CD4-positive, alpha-beta T cell treated with Interleukin-15 for 1 hour (primary cell): ENCODE data around the gene BLOC1S6.
A peak's percentile ranks its signal among the peaks of the same experiment; 100 is the strongest.

ENCODE experiments used
- DNase-seq: peaks from one replicate; pipeline ENCODE4 v3.0.0-alpha.2; 2020

BLOC1S6 gene, protein sequence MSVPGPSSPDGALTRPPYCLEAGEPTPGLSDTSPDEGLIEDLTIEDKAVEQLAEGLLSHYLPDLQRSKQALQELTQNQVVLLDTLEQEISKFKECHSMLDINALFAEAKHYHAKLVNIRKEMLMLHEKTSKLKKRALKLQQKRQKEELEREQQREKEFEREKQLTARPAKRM

DNA sequence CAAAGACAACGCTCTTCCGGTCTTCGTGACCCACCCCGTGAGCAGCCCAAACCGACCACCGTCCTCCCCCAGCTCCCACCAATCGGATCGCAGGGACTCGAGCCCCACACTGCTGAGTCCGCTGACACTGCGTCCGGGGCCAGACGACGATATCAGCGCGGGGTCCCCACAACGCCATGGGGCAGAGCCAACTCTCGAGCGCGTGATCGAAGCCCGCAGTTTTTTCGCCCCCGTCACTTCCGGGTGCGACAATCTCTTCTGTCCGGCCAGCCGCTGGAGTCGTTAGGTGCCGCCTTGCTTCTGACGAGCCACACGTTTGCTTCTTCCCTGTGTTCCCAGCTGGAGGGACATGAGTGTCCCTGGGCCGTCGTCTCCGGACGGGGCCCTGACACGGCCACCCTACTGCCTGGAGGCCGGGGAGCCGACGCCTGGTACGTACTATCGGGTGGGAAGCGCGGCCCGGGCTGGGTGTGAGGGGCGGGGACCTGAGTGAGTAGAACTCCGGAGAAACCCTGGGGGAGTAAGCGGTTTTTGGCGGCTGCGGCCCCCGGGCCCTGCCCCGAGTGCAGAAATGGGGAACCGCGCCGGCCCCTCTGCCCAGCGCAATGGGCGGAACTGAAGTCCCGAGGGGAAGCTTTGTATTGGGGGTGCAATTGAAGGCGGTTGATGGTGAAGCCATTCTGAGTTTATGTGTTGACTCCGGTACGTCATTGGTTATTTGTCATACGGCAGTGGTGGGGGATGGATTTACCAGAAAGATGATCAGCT is at the start of gene BLOC1S6:
BLOC1S6 (plus strand) TSS at position 285 of the 768 bp plus-strand sequence; CDS start at position 350, 65 bp downstream.
- peak; percentile 91 for DNase-seq

GRCh38 chr15:45539680-45540079 is 47.5 kb upstream of the BLOC1S6 start:
- no peak for DNase-seq

- no peak for DNase-seq
Observed at GRCh38 chr15:45540531-45540930, 46.6 kb upstream of the BLOC1S6 start.

DNA sequence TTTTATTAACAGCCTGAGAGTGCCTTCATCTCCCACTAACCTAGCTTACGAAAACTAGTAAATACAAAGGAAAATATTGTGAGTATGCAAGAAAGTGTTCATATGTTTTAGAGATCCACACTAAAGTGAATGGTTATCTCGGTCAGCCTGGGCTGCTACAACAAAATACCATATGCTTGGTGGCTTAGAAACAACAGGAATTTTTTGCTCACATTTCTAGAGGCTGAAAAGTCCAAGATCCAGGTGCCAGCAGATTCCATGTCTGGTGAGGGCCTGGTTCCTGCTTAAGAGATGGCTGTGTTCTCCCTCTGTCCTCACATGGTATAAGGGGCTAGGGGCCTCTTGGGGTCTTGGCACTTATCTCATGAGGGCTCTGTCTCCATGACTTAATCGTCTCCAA is 44.1 kb upstream of the BLOC1S6 start:
- no peak for DNase-seq

DNA sequence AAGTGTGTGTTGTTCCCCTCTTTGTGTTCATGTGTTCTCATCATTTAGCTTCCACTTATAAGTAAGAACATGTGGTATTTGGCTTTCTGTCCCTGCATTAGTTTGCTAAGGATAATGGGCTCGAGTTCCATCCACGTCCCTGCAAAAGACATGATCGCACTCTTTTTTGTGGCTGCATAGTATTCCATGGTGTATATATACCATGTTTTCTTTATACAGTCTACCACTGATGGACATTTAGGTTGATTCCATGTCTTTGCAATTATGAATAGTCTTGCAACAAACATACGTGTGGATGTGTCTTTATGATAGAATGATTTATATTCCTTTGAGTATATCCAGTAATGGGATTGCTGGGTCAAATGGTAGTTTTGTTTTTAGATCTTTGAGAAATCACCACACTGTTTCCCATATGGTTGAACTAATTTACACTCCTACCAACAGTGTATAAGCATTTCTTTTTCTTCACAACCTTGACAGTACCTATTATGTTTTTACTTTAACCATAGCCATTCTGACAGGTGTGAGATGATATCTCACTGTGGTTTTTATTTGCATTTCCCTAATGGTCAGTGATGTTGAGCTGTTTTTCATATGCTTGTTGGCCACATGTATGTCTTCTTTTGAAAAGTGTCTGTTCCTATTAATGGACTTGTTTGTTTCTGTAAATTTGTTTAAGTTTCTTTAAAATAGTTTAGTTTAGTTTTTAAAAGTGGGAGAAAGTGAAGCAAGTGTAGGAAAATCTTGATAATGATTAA is 42.7 kb upstream of the BLOC1S6 start:
- DNase-seq = no peak

DNA sequence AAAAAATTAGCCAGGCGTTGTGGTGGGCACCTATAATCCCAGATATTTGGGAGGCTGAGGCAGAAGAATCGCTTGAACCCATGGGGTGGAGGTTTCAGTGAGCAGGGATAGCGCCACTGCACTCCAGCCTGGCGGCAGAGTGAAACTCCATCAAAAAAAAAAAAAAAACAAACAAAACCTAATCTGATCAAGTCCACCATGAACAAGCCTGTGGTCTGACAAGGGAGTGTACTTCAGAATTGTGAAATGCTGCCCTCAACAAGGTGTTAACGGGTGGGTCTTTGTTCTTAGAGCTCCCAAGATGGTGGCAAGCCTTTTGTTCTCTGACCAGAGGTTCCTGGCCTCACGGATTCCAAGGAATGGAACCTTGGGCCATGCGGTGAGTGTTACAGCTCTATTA is 40.4 kb upstream of the BLOC1S6 start:
- no peak for DNase-seq

GRCh38 chr15:45548753-45549520 is 38.2 kb upstream of the BLOC1S6 start:
- DNase-seq = no peak

DNA sequence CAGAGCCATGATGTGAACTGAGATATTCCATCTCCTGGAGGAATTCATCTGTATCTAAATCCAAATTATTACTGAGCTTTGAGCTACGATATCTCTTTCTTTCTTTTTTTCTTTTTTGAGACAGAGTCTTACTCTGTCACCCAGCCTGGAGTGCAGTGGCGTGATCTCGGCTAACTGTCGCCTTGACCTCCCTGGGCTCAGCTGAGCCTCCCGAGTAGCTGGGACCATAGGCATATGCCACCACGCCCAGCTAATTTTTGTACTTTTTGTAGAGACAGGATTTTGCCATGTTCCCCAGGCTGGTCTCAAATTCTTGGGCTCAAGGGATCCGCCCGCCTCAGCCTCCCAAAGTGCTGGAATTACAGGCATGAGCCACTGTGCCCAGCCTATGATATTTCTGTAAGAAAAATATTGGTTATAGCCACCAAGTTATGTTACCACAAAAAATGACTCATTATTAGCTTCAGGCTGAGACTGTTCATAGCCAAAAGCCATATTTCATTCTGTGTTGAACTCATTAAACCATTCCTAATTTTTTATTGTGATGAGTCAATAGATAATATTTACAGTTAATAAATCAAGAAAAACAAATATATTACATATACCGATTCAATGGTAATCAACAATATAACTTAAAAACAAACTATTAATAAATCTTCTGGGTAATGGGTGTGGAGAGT is 37.5 kb upstream of the BLOC1S6 start:
- DNase-seq = no peak

DNA sequence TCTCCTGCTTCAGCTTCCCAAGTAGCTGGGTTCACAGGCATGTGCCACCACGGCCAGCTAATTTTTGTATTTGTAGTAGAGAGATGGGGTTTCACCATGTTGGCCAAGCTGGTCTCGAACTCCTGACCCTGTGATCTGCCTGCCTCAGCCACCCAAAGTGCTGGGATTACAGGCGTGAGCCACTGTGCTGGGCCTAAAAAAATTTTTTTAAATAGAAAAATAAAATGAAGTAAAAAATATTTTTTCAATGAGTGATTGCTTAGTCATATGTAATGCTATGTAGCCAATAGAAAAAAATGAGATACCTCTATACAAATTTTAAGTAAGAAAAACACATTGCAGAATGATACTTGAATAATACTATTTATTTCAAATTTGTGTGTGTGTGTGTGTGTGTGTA is 36.7 kb upstream of the BLOC1S6 start:
- DNase-seq = no peak

GRCh38 chr15:45551676-45552075 is 35.5 kb upstream of the BLOC1S6 start:
- no peak for DNase-seq

GRCh38 chr15:45555934-45556608 is 31.1 kb upstream of the BLOC1S6 start:
- DNase-seq = no peak

DNA sequence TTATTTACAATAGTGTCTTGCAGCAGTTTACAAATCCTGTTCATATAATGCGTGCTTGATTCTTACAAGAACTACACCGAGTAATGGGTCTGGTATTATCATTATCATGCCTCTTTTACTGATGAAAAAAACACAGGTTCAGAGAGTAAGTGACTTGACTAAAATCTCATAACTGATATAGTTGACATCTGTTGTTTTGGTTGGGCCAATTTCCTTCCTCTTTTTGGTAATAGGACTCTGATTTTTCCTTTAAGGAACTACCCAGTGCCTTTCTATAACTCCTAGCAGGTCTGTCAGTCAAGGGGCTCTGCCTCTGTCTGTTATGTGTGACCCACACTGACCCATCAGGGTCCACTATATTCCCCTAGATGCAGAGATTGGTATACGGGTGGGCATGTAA is 14.6 kb upstream of the BLOC1S6 start:
- no peak for DNase-seq

- no peak for DNase-seq
Observed at GRCh38 chr15:45573961-45574629, 13.1 kb upstream of the BLOC1S6 start.

DNA sequence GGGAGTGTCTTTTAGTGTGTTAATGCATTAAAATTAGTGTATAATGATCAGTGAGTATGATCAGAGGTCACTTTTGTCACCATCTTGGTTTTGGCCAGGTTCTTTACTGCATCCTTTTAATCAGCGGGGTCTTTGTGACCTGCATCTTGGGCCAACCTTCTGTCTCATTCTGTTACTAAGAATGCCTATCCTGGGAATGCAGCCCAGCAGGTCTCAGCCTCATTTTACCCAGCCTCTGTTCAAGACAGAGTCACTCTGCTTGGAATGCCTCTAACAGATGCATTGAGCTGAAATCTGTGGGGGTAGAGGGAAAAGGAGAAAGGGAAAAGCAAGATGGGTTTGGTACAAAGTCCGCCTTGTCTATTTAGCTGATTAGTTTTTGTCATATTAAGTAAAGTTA is 5.3 kb upstream of the BLOC1S6 start:
- no peak for DNase-seq

DNA sequence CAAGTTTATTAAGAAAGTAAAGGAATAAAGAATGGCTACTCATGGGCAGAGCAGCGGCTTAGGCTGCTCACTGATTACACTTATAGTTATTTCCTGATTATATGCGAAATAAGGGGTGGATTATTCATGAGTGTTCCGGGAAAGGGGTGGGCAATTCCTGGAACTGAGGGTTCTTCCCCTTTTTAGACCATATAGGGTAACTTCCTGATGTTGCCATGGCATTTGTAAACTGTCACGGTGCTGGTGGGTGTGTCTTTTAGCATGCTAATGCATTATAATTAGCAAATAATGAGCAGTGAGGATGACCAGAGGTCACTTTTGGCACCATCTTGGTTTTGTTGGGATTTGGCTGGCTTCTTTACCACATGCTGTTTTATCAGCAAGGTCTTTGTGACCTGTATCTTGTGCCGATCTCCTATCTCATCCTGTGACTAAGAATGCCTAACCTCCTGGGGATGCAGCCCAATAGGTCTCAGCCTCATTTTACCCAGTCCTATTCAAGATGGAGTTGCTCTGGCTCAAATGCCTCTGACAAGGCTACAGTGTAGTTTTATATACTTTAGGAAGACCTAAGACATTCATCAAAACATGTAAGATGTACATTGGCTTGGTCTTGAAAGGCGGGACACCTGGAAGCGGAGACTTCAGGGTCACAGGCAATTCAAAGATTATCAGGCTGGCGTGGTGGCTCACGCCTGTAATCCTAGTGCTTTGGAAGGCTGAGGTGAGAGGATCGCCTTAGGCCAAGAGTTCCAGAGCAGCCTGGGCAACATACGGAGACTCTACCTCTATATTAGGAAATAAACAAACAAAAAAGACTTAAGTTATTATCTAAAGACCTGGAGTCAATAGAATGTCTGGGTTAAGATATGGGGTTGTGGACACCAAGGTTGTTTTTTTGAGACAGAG is 3.2 kb upstream of the BLOC1S6 start:
- DNase-seq = peak; percentile 59

GRCh38 chr15:45585069-45585791 is 1.9 kb upstream of the BLOC1S6 start:
- no peak for DNase-seq

DNA sequence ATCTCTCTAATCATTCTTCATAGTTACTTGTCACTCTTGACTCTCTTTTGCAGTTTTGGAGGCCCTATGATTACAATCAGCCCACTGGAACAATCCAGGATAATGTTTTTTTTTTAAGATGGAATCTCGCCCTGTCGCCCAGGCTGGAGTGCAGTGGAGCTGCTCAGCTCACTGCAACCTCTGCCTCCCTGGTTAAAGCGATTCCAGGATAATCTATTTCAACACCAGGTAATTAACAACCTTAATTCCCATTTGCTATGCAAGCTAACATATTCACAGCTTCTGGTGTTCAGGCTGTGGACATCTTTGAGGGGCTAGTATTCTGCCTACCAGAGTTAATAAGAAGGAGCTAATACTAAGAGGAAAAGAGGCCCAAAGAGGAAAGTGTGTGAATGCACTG is 1.1 kb upstream of the BLOC1S6 start:
- no peak for DNase-seq

DNA sequence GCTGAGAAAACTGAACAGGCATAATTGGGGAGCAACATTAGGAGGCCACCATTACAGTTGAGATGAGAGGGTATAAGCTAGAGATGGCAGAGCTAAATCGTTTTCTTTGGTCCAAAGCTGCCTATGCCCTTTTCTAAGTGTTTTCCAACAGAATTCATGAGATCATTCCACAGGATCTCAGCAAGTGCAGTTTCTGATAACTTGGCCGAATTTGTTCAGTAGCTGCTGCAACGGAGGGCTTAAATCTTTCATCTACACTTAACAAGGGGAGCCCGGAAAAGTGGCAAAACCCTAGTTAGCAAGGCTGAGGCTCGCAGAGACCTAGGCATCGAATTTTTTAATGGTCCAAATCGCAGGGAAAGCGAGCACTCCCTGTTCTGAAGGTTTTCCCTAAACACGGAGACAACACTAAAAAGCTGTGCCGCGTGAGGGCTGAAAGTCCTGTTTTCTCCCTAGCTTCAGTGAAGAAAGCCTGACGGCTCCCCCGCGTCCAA is 531 bp upstream of the BLOC1S6 start:
- DNase-seq = no peak

- DNase-seq = no peak
Observed at GRCh38 chr15:45587863-45588170, 638 bp downstream of the BLOC1S6 start.
